GM12892 (cell line): ENCODE results near the gene STAMBPL1.

Experiments
- POLR2A ChIP-seq: IDR thresholded peaks from 2 replicates; pipeline ENCODE4 v1.6.1; 2011; ENCODE audit warnings: low read depth, low read length, control low read depth
- TAF1 ChIP-seq: IDR thresholded peaks from 2 replicates; pipeline ENCODE4 v1.6.1; 2011; ENCODE audit warnings: low read depth, mild to moderate bottlenecking, control low read depth, low read length, borderline replicate concordance

- TF ChIP-seq TAF1: no peak
- TF ChIP-seq POLR2A: no peak
Measured at GRCh38 chr10:88903715-88904114, 23.7 kb downstream of the STAMBPL1 start.
